ENCODE data around the gene ZNF789. TPM values are rescaled to one million over a fixed set of nuclear protein-coding genes. Genes with fewer than 3 reads are reported as not detected.

Gene ZNF789
- polyA plus RNA-seq, 1 donor from 2014 or later: 4.4 TPM

GRCh38 chr7:99451936-99452335 is 20.8 kb upstream of the ZNF789 start:
- no peak overlapping the region for H3K27ac Mint-ChIP-seq

GRCh38 chr7:99452541-99452940 is 20.1 kb upstream of the ZNF789 start:
- Mint-ChIP-seq H3K9me3 (no peaks in the 10 kb centered on the region), H3K27ac (no peak overlapping the region), H3K36me3 (no peaks in the 10 kb centered on the region), H3K4me3 (no peak overlapping the region), H3K4me1 (no peaks in the 10 kb centered on the region), H3K27me3 (no peaks in the 10 kb centered on the region)

More at GRCh38 chr7:99451936-99452335, 20.8 kb upstream of the ZNF789 start:
- no peaks in the 10 kb centered on the region for H3K9me3 Mint-ChIP-seq
- no peaks in the 10 kb centered on the region for H3K27me3 Mint-ChIP-seq
- no peak overlapping the region for H3K4me3 Mint-ChIP-seq
- H3K4me1 Mint-ChIP-seq: no peaks in the 10 kb centered on the region
- no peaks in the 10 kb centered on the region for H3K36me3 Mint-ChIP-seq

GRCh38 chr7:99453105-99453504 is 19.6 kb upstream of the ZNF789 start:
- Mint-ChIP-seq H3K4me3 (no peak overlapping the region), H3K36me3 (no peaks in the 10 kb centered on the region), H3K27me3 (no peaks in the 10 kb centered on the region), H3K27ac (no peak overlapping the region), H3K4me1 (no peaks in the 10 kb centered on the region), H3K9me3 (no peaks in the 10 kb centered on the region)

GRCh38 chr7:99455874-99456273 is 16.8 kb upstream of the ZNF789 start:
- H3K36me3 Mint-ChIP-seq: no peaks in the 10 kb centered on the region
- no peaks in the 10 kb centered on the region for H3K27me3 Mint-ChIP-seq
- peaks cover 0 to 12% (median 6%) of the 10 kb centered on the region in 3 donors for H3K4me1 Mint-ChIP-seq
- H3K9me3 Mint-ChIP-seq: no peaks in the 10 kb centered on the region
- H3K4me3 Mint-ChIP-seq: no peak overlapping the region
- peak overlapping the region in 1 of 3 donors; percentile 53 for H3K27ac Mint-ChIP-seq

GRCh38 chr7:99456288-99456687 is 16.4 kb upstream of the ZNF789 start:
- Mint-ChIP-seq H3K4me1 (peaks cover 0 to 12% (median 6%) of the 10 kb centered on the region in 3 donors), H3K27ac (no peak overlapping the region), H3K27me3 (no peaks in the 10 kb centered on the region), H3K9me3 (no peaks in the 10 kb centered on the region), H3K36me3 (no peaks in the 10 kb centered on the region), H3K4me3 (no peak overlapping the region)

- Mint-ChIP-seq H3K36me3 (no peaks in the 10 kb centered on the region), H3K4me1 (peaks cover 0 to 12% (median 6%) of the 10 kb centered on the region in 3 donors), H3K9me3 (no peaks in the 10 kb centered on the region), H3K27ac (no peak overlapping the region), H3K27me3 (no peaks in the 10 kb centered on the region), H3K4me3 (no peak overlapping the region)
Observed at GRCh38 chr7:99457050-99457649, 15.5 kb upstream of the ZNF789 start.

- Mint-ChIP-seq H3K9me3 (no peaks in the 10 kb centered on the region), H3K36me3 (peaks cover 3% of the 10 kb centered on the region), H3K27ac (no peak overlapping the region), H3K4me1 (peaks cover 0 to 12% (median 9%) of the 10 kb centered on the region in 3 donors), H3K27me3 (no peaks in the 10 kb centered on the region), H3K4me3 (no peak overlapping the region)
Observed at GRCh38 chr7:99457650-99458493, 14.8 kb upstream of the ZNF789 start.

- Mint-ChIP-seq H3K27ac (peak overlapping the region in 2 of 3 donors; percentile 16 to 45), H3K4me3 (peak overlapping the region in 1 of 4 donors; percentile 27), H3K4me1 (peaks cover 2 to 16% (median 11%) of the 10 kb centered on the region in 3 donors), H3K27me3 (no peaks in the 10 kb centered on the region), H3K36me3 (peaks cover 5% of the 10 kb centered on the region), H3K9me3 (no peaks in the 10 kb centered on the region)
Observed at GRCh38 chr7:99459087-99459486, 13.6 kb upstream of the ZNF789 start.

GRCh38 chr7:99460651-99461050 is 12.0 kb upstream of the ZNF789 start:
- Mint-ChIP-seq H3K4me1 (peaks cover 10 to 22% (median 15%) of the 10 kb centered on the region in 3 donors), H3K36me3 (peaks cover 7% of the 10 kb centered on the region), H3K27me3 (no peaks in the 10 kb centered on the region), H3K27ac (no peak overlapping the region), H3K4me3 (peak overlapping the region in 1 of 4 donors; percentile 66), H3K9me3 (no peaks in the 10 kb centered on the region)

- peak overlapping the region in 1 of 4 donors; percentile 53 for H3K4me3 Mint-ChIP-seq
- H3K27me3 Mint-ChIP-seq: no peaks in the 10 kb centered on the region
- no peak overlapping the region for H3K27ac Mint-ChIP-seq
- peaks cover 14 to 25% (median 19%) of the 10 kb centered on the region in 3 donors for H3K4me1 Mint-ChIP-seq
- H3K36me3 Mint-ChIP-seq: peaks cover 7% of the 10 kb centered on the region
- no peaks in the 10 kb centered on the region for H3K9me3 Mint-ChIP-seq
Observed at GRCh38 chr7:99461221-99461620, 11.5 kb upstream of the ZNF789 start.

GRCh38 chr7:99465421-99465768 is 7.3 kb upstream of the ZNF789 start:
- H3K27ac Mint-ChIP-seq: peak overlapping the region; percentile 75 to 96 (median 87)
- H3K27me3 Mint-ChIP-seq: no peaks in the 10 kb centered on the region
- H3K36me3 Mint-ChIP-seq: peaks cover 8% of the 10 kb centered on the region
- peaks cover 15 to 17% (median 15%) of the 10 kb centered on the region in 3 donors for H3K4me1 Mint-ChIP-seq
- H3K9me3 Mint-ChIP-seq: no peaks in the 10 kb centered on the region
- peak overlapping the region; percentile 89 to 98 (median 94) for H3K4me3 Mint-ChIP-seq

- H3K27ac Mint-ChIP-seq: no peak overlapping the region
- H3K4me3 Mint-ChIP-seq: peak overlapping the region in 1 of 4 donors; percentile 61
- peaks cover 3% of the 10 kb centered on the region for H3K27me3 Mint-ChIP-seq
- peaks cover 5% of the 10 kb centered on the region for H3K36me3 Mint-ChIP-seq
- H3K4me1 Mint-ChIP-seq: peaks cover 22 to 25% (median 22%) of the 10 kb centered on the region in 3 donors
- peaks cover 0 to 1% (median 0%) of the 10 kb centered on the region in 3 donors for H3K9me3 Mint-ChIP-seq
Observed at GRCh38 chr7:99468336-99468918, 4.3 kb upstream of the ZNF789 start.

- Mint-ChIP-seq H3K4me1 (peaks cover 20 to 22% (median 20%) of the 10 kb centered on the region in 3 donors), H3K36me3 (peaks cover 3% of the 10 kb centered on the region), H3K27ac (peak overlapping the region in 2 of 3 donors; percentile 26 to 94), H3K9me3 (peaks cover 0 to 1% (median 0%) of the 10 kb centered on the region in 3 donors), H3K27me3 (peaks cover 3% of the 10 kb centered on the region), H3K4me3 (peak overlapping the region in 2 of 4 donors; percentile 60 to 99)
Observed at GRCh38 chr7:99469381-99470065, 3.2 kb upstream of the ZNF789 start.

- Mint-ChIP-seq H3K27me3 (peaks cover 3% of the 10 kb centered on the region), H3K36me3 (no peaks in the 10 kb centered on the region), H3K9me3 (peaks cover 0 to 1% (median 0%) of the 10 kb centered on the region in 3 donors), H3K4me1 (peaks cover 15 to 23% (median 20%) of the 10 kb centered on the region in 3 donors), H3K4me3 (peak overlapping the region; percentile 93 to 100 (median 100)), H3K27ac (peak overlapping the region; percentile 95 to 98 (median 97))
Observed at GRCh38 chr7:99473315-99473596, 566 bp downstream of the ZNF789 start.

GRCh38 chr7:99476107-99476506 is 3.4 kb downstream of the ZNF789 start:
- Mint-ChIP-seq H3K27ac (peak overlapping the region in 1 of 3 donors; percentile 41), H3K4me1 (peaks cover 22 to 31% (median 26%) of the 10 kb centered on the region in 3 donors), H3K27me3 (peaks cover 1% of the 10 kb centered on the region), H3K36me3 (no peaks in the 10 kb centered on the region), H3K4me3 (no peak overlapping the region), H3K9me3 (peaks cover 0 to 1% (median 0%) of the 10 kb centered on the region in 3 donors)
